ELR (cell line): Measurements from ENCODE around the gene SYCP2L.
A peak's percentile ranks its signal among the peaks of the same experiment; 100 is the strongest.

Source experiments
- DNase-seq: peaks from one replicate; pipeline ENCODE4 v3.0.0-alpha.2; 2015; ENCODE audit warnings: low read depth

Gene SYCP2L

DNA sequence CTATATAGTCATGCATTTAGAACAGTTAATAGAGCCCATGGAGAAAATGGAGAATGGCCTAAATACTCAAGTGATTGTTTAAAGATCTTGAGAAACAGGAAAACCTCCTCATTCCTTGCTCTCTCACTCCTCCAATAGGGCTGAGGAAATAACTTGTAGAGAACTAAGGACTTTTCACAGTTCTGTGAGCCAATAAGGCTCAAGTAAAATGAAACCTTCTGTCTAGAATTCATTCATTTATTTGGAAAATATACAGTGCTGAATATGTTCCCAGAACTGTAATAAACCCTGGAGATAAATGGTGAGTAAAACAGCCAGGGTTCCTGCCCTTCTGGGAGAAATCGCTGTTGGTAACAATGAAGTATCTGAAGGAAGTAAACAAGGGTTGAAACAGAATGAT is 122.0 kb downstream of the SYCP2L start:
- no peak for DNase-seq

DNA sequence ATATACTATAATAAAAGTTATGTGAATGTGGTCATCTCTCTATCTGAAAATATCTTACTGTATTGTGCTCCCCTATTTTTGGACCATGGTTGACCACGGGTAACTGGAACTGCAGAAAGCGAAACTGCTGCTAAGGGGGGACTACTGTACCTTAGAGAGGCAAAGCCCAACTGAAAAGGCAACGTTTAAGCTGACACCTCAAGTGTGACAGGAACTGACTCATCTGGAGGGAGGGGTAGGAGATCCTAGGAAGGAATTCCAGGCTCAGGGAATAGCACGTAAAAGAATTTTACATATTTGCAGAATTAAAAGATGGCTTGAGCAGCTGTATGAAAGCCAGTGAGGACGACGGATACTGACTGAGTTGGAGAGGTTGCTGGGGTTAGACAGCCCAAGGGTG is 122.5 kb downstream of the SYCP2L start:
- peak; percentile 74 for DNase-seq

DNA sequence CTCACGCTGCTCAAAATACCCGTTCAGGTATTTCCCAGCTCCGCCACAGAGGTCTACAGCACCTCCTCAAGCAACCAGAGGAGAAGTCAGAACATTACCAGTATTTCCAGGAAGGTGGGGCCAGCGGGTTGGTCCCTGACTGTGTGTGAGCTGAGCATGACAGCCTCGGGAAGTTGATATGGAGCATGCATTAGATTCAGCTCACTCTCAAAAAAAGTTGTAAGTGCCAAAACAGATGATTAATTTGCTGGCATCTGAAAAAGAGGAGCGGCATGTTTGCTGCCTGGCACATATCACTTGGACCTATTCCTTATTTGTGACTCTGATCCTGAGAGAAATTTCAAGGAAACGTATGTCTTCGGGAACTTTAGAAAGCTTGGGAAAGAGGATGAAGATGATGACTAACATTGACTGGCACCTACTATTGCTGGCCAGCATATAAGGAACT is 125.0 kb downstream of the SYCP2L start:
- no peak for DNase-seq

DNA sequence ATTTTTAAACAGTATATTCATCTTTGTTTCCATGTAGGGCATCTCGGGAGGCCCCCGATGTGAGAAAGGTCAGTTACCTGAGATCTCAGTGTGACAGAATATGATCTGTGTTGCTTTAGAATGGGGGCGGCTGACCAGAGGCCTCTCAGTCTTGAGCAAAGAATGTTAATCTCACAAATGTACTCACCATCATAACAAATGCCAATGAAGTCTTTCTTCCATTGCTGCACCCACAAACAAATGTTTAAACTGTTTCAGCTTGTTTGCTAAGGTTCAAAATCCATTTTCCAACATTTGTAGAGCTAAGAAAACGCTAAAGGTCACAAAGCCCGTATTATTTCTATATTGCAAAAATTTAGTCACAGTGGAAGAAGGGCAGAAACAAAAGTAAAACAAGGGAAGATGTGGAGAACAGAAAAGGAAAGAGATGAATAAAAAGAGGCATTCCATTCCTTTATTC is 125.5 kb downstream of the SYCP2L start:
- DNase-seq: no peak

DNA sequence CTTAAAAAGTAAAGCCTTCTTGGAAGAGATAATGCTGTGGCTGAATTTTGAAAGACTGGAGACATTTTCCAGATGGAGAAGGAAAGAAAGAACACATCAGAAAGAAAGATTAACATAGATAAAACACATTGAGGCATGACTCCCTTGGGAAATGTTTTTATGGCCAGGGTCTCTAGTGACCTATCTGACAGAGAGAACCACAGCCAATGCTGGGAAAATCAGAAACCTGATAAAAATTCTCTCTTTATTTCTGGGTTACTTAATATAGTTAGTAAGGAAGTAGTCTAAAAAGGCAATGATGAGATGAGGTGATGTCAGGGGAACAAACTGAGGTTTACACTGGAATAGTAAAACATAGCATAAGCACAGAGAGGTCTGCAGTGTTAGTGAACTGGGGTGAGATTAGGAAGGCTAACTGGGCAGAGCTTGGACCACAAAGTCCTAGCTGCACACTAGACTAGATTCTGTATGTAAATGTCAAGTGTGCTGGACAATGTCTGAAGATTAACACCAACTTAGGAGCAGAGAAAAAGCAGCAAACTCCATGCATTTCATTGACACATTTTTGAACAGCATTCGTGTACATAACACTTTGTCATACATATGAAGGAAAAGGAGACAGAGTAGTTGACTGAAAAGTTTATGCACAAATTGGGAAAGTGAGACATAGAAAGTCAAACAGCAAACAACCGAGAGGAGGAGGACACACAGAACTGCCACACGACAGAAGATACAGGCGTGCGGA is 126.3 kb downstream of the SYCP2L start:
- DNase-seq: no peak

DNA sequence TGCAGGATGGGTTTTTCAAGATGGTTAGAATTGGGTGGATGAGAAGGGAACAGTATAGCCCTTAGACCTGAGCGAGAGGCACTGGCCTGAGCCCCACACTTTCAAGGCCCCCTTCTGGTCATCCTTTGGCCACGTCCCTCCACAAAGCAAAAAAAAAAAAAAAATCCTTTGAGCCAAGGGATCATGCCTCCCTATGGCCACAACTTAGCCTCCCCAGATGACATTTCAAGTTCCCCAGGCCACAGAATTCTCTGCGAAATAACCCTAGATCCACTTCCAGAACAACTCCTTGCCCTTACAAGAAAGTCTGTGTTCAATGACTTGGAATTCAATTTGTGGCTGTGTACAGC is 126.8 kb downstream of the SYCP2L start:
- no peak for DNase-seq

DNA sequence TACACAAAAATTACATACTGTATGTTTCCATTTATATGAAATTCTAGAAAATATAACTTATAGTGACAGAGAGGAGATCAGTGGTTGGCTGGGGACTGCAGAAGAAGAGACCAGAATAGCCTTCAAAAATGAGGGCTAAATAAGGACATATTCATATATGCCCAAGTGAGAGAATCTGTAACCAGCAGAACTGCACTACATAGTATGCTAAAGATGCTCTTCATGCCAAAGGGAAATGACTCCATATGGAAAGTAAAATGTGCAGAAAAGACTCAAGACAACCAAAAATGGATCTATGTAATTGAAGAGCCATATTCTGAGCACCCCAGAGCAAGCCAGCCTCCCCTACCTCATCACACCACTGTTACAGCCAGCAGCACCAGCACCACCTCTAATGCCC is 128.2 kb downstream of the SYCP2L start:
- no peak for DNase-seq

DNA sequence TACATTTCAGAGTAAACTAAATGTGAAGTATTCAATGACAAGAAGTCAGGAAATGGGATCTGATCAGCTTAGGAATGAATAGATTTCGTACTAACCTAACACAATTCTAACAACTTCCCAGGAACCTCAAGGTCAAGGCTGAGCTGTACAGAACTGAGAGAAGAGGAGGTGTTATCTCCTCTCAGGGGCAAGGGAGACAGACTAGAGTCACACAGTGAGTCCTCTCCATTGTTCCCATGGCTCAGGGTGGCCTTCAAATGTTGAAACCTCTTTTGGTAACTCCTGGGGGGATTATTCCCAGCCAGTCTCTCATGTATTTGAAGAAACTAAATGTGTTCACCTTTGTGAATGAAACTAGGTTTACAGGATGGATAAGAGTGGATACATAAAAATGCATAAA is 129.6 kb downstream of the SYCP2L start:
- no peak for DNase-seq

DNA sequence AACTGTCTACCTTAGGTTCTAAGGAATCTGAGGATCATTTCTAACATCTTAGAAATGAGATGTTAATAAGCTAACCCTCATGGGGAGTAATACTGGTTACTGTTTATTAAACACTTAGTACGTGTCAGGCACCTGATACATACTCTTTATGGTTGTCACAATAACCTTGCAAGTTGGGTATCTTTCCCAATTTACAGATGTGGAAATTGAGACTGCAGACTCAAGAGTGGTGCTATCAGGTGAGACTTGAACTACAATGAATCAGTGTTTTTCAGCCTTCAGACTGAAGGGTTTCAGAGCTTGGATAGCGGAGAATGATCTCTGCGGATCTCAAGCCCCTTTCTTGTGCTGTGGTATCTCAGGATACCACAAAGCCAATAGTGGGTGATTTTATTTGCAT is 130.2 kb downstream of the SYCP2L start:
- DNase-seq: no peak

DNA sequence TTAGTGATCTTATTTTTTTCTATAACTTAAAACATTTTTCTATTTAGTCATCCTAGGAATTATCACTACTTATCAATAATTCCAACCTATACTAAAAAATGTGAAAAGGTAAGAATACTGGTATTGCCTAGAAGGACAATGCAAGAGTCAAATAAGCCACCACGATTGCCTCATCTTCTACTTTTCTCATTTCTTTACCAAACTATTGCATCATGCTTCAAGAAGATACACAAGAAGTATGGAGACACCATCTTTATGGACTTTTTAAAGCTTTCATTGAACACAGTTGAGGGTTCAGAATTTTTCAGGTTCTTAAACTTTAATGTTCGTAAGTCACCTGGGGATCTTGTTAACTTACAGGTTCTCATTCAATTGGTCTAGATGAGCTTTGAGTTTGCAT is 131.4 kb downstream of the SYCP2L start:
- DNase-seq: no peak

DNA sequence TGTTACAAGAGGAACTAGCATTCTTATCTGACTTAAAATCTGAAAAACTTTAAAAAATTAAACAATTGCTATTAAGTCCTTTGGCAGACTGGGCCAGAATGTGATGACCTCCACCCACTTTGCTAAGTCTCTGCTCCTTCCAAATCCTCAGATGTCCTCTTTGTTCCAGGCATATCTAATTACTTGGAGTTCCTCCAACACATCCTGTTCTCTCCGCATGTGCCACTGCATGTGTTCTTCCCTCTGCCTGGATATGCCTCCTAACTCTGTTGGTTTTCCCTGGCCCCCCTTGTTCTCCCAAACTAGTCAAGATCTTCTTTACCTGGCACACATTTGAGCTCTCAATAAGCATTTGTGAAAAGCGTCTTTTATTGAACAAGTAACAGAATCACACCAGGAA is 134.2 kb downstream of the SYCP2L start:
- DNase-seq: no peak

DNA sequence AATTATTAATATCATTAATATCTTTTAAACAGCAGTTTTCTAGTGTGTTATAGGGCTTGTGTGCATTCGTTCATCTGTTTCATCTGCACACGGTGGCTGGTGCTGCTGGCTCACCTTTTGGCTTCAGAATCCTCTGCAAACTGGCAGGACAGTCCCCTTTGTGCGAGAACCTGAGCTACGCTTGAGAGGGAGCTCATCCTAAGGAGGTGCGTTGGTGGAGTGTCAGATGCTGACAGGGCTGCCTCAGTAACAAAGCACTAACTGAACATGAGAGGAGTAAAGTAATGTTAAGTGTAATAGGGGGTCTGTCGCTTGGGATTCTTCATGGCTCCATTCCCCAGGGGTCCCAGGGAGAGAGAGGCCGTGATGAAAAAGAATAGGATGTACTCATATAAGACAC is 134.9 kb downstream of the SYCP2L start:
- DNase-seq: no peak

DNA sequence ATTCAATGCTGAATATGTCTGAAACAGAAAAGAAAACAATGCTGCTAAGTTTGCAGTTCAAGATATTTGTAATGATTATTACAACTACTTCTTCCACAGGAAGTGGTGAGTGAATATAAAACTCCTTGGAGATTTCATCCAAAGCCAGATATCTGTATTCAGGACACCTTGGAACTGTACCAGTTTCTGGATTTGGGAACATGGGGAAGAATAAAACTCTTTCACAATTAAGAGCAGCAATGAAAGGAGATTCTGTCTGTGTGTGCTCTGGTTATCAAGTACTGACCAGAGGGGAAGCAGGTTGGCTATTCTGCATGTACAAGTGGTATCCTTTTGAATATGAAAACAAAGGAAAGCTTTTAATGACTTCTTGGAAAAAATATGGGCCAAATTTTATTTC is 136.2 kb downstream of the SYCP2L start:
- DNase-seq: no peak
